ENCODE measurements around the gene TRAF1.
A peak's percentile ranks its signal among the peaks of the same experiment; 100 is the strongest.

TRAF1 gene

GRCh38 chr9:120938851-120939250, 12.3 kb upstream of the TRAF1 start:
- DNase-seq, result no peak

- no peak for DNase-seq
Observed at GRCh38 chr9:120937596-120937995, 11.0 kb upstream of the TRAF1 start.

GRCh38 chr9:120937127-120937526, 10.5 kb upstream of the TRAF1 start:
- no peak for DNase-seq

GRCh38 chr9:120936764-120937122, 10.1 kb upstream of the TRAF1 start:
- DNase-seq, result no peak

GRCh38 chr9:120936011-120936763, 9.6 kb upstream of the TRAF1 start:
- DNase-seq, result peak; percentile 97

GRCh38 chr9:120935383-120935857, 8.8 kb upstream of the TRAF1 start:
- DNase-seq, result peak; percentile 95

GRCh38 chr9:120934281-120934680, 7.7 kb upstream of the TRAF1 start:
- DNase-seq, result no peak

- DNase-seq, result no peak
Observed at GRCh38 chr9:120933310-120934055, 6.9 kb upstream of the TRAF1 start.

- no peak for DNase-seq
Observed at GRCh38 chr9:120932086-120932823, 5.7 kb upstream of the TRAF1 start.

GRCh38 chr9:120931231-120932085, 4.9 kb upstream of the TRAF1 start:
- DNase-seq, result peak; percentile 81

- no peak for DNase-seq
Observed at GRCh38 chr9:120929229-120929791, 2.7 kb upstream of the TRAF1 start.

GRCh38 chr9:120928483-120929228, 2.1 kb upstream of the TRAF1 start:
- DNase-seq, result peak; percentile 50

- no peak for DNase-seq
Observed at GRCh38 chr9:120928015-120928482, 1.5 kb upstream of the TRAF1 start.

GRCh38 chr9:120927269-120928014, 846 bp upstream of the TRAF1 start:
- no peak for DNase-seq

GRCh38 chr9:120925535-120926396, 830 bp downstream of the TRAF1 start:
- peak; percentile 94 for DNase-seq

GRCh38 chr9:120924698-120925534, 1.7 kb downstream of the TRAF1 start:
- peak; percentile 32 for DNase-seq

GRCh38 chr9:120923620-120924328, 2.8 kb downstream of the TRAF1 start:
- no peak for DNase-seq

All from EL (cell line).